GM18511 (cell line): ENCODE measurements around the gene GRIK1.

ENCODE experiments used
- ATAC-seq: cut with Tn5 transposase; IDR thresholded peaks from one replicate; pipeline ENCODE4 v1.9.1; 2021; ENCODE audit warnings: mild to moderate bottlenecking, moderate library complexity; ENCODE audit not compliant: unreplicated experiment

GRIK1 gene

GRCh38 chr21:29676395-29676794, 263.4 kb downstream of the GRIK1 start:
- no peak for ATAC-seq

GRCh38 chr21:29675451-29675850, 264.3 kb downstream of the GRIK1 start:
- ATAC-seq: no peak

GRCh38 chr21:29674343-29674742, 265.5 kb downstream of the GRIK1 start:
- ATAC-seq: no peak

- ATAC-seq: no peak
Observed at GRCh38 chr21:29673096-29673610, 266.6 kb downstream of the GRIK1 start.

- ATAC-seq: no peak
Observed at GRCh38 chr21:29671728-29672127, 268.1 kb downstream of the GRIK1 start.

GRCh38 chr21:29670228-29670627, 269.6 kb downstream of the GRIK1 start:
- ATAC-seq: no peak

- no peak for ATAC-seq
Observed at GRCh38 chr21:29669416-29669815, 270.4 kb downstream of the GRIK1 start.

- no peak for ATAC-seq
Observed at GRCh38 chr21:29667651-29668050, 272.1 kb downstream of the GRIK1 start.

- ATAC-seq: no peak
Observed at GRCh38 chr21:29664615-29665014, 275.2 kb downstream of the GRIK1 start.

- ATAC-seq: no peak
Observed at GRCh38 chr21:29661672-29662442, 277.9 kb downstream of the GRIK1 start.

GRCh38 chr21:29660047-29660720, 279.6 kb downstream of the GRIK1 start:
- ATAC-seq: no peak

GRCh38 chr21:29658934-29659203, 280.9 kb downstream of the GRIK1 start:
- ATAC-seq: no peak

GRCh38 chr21:29658177-29658933, 281.4 kb downstream of the GRIK1 start:
- no peak for ATAC-seq

GRCh38 chr21:29657240-29657989, 282.4 kb downstream of the GRIK1 start:
- ATAC-seq: no peak

- peak; percentile 52 for ATAC-seq
Observed at GRCh38 chr21:29656504-29657239, 283.1 kb downstream of the GRIK1 start.

- no peak for ATAC-seq
Observed at GRCh38 chr21:29655577-29655976, 284.2 kb downstream of the GRIK1 start.

- no peak for ATAC-seq
Observed at GRCh38 chr21:29654855-29655254, 284.9 kb downstream of the GRIK1 start.

GRCh38 chr21:29654203-29654602, 285.6 kb downstream of the GRIK1 start:
- no peak for ATAC-seq

- ATAC-seq: no peak
Observed at GRCh38 chr21:29650523-29651022, 289.2 kb downstream of the GRIK1 start.

GRCh38 chr21:29649406-29649814, 290.4 kb downstream of the GRIK1 start:
- ATAC-seq: no peak
